ENCODE data around the gene MOCOS.

DNA sequence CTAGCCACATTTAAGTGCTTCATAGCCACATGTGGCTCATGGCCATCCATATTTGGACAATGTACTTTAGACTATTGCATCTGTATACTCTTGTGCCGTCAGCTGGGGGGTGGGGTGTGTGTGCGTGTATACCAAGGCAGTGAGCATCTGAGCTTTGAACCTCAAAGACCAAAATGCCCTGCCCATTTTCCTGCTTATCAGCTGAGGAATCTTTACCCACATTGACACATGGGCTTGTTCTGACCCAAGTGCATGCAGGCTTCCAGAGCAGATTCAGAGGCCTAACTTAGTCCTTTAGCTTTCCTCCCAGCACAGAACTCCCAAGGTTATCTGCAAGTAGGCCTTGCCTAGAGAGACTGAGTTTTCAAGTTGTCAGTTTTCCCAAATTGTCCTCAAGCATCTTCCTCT is 11.1 kb upstream of the MOCOS start:
- TF ChIP-seq, protein P1, sequence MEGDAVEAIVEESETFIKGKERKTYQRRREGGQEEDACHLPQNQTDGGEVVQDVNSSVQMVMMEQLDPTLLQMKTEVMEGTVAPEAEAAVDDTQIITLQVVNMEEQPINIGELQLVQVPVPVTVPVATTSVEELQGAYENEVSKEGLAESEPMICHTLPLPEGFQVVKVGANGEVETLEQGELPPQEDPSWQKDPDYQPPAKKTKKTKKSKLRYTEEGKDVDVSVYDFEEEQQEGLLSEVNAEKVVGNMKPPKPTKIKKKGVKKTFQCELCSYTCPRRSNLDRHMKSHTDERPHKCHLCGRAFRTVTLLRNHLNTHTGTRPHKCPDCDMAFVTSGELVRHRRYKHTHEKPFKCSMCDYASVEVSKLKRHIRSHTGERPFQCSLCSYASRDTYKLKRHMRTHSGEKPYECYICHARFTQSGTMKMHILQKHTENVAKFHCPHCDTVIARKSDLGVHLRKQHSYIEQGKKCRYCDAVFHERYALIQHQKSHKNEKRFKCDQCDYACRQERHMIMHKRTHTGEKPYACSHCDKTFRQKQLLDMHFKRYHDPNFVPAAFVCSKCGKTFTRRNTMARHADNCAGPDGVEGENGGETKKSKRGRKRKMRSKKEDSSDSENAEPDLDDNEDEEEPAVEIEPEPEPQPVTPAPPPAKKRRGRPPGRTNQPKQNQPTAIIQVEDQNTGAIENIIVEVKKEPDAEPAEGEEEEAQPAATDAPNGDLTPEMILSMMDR (CRISPR knock-in tag; IDR thresholded peaks at IDR 0.05), result no peak
- TF ChIP-seq ZNF24 (IDR thresholded peaks at IDR 0.05) (no peak), IRF2 (CRISPR knock-in tag; IDR thresholded peaks at IDR 0.05) (peak; percentile 77), MAZ (IDR thresholded peaks at IDR 0.05; ENCODE audit: borderline replicate concordance, low read depth, low read length) (0 out of 2 replicates have a peak, but pooled peaks have one; percentile 61), MAZ (CRISPR knock-in tag; IDR thresholded peaks at IDR 0.05; ENCODE audit: low read depth) (no peak), EZH2 (conservative IDR thresholded peaks at IDR 0.05; ENCODE audit: low read depth, low read length) (no peak)
- TF ChIP-seq, protein P2, sequence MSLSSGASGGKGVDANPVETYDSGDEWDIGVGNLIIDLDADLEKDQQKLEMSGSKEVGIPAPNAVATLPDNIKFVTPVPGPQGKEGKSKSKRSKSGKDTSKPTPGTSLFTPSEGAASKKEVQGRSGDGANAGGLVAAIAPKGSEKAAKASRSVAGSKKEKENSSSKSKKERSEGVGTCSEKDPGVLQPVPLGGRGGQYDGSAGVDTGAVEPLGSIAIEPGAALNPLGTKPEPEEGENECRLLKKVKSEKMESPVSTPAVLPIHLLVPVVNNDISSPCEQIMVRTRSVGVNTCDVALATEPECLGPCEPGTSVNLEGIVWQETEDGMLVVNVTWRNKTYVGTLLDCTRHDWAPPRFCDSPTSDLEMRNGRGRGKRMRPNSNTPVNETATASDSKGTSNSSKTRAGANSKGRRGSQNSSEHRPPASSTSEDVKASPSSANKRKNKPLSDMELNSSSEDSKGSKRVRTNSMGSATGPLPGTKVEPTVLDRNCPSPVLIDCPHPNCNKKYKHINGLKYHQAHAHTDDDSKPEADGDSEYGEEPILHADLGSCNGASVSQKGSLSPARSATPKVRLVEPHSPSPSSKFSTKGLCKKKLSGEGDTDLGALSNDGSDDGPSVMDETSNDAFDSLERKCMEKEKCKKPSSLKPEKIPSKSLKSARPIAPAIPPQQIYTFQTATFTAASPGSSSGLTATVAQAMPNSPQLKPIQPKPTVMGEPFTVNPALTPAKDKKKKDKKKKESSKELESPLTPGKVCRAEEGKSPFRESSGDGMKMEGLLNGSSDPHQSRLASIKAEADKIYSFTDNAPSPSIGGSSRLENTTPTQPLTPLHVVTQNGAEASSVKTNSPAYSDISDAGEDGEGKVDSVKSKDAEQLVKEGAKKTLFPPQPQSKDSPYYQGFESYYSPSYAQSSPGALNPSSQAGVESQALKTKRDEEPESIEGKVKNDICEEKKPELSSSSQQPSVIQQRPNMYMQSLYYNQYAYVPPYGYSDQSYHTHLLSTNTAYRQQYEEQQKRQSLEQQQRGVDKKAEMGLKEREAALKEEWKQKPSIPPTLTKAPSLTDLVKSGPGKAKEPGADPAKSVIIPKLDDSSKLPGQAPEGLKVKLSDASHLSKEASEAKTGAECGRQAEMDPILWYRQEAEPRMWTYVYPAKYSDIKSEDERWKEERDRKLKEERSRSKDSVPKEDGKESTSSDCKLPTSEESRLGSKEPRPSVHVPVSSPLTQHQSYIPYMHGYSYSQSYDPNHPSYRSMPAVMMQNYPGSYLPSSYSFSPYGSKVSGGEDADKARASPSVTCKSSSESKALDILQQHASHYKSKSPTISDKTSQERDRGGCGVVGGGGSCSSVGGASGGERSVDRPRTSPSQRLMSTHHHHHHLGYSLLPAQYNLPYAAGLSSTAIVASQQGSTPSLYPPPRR (CRISPR knock-in tag; IDR thresholded peaks at IDR 0.05; ENCODE audit: borderline replicate concordance), result peak; percentile 88
